Karpas-422 (cell line): Measurements from ENCODE around the gene UBASH3B. TPM values are rescaled to one million over a fixed set of nuclear protein-coding genes. Genes with fewer than 3 reads are reported as not detected.
A peak's percentile ranks its signal among the peaks of the same experiment; 100 is the strongest.

Source experiments
- DNase-seq: peaks from one replicate; pipeline ENCODE4 v3.0.0-alpha.2; 2015
- H2AFZ ChIP-seq: fragments of 200-600 bp; sonication (generic); 2 replicates; pipeline ENCODE4 v1.6.1; 2014; ENCODE audit warnings: antibody characterized with exemption, low read length, mixed read lengths
- H3K27ac ChIP-seq: fragments of 200-600 bp; sonication (generic); 2 replicates; pipeline ENCODE4 v1.5.1; 2014; ENCODE audit warnings: mild to moderate bottlenecking, low read length, moderate library complexity
- H3K27me3 ChIP-seq: fragments of 200-600 bp; sonication (generic); 2 replicates; pipeline ENCODE4 v1.6.1; 2014; ENCODE audit warnings: low read length, mixed read lengths
- H3K36me3 ChIP-seq: fragments of 200-600 bp; sonication (generic); 2 replicates; pipeline ENCODE4 v1.6.1; 2014; ENCODE audit warnings: low read length, mixed read lengths; ENCODE audit not compliant: insufficient read depth
- H3K4me1 ChIP-seq: fragments of 200-600 bp; sonication (generic); 2 replicates; pipeline ENCODE4 v1.6.1; 2014; ENCODE audit warnings: mild to moderate bottlenecking, low read length, mixed read lengths
- H3K4me2 ChIP-seq: fragments of 200-600 bp; sonication (generic); 2 replicates; pipeline ENCODE4 v1.6.1; 2014; ENCODE audit warnings: low read length, low read depth, mild to moderate bottlenecking; ENCODE audit not compliant: poor library complexity, severe bottlenecking
- H3K4me3 ChIP-seq: fragments of 200-600 bp; sonication (generic); 2 replicates; pipeline ENCODE4 v1.5.1; 2014; ENCODE audit warnings: mild to moderate bottlenecking, antibody characterized with exemption, low read length, mixed read lengths
- H3K79me2 ChIP-seq: fragments of 200-600 bp; sonication (generic); 2 replicates; pipeline ENCODE4 v1.6.1; 2014; ENCODE audit warnings: mild to moderate bottlenecking, low read length, mixed read lengths
- H3K9ac ChIP-seq: fragments of 200-600 bp; sonication (generic); 2 replicates; pipeline ENCODE4 v1.6.0; 2014; ENCODE audit warnings: low read length
- H3K9me2 ChIP-seq: fragments of 200-600 bp; sonication (generic), shearing (Covaris generic); replicated peaks from 2 replicates; pipeline ENCODE4 v1.6.0; 2014; ENCODE audit warnings: mild to moderate bottlenecking, low read length, moderate library complexity; ENCODE audit not compliant: insufficient read depth
- H3K9me3 ChIP-seq: fragments of 300-700, 200-600 bp; sonication (generic); 2 replicates; pipeline ENCODE4 v1.6.1; 2014; ENCODE audit warnings: low read length, mixed read lengths
- H4K20me1 ChIP-seq: fragments of 200-600 bp; sonication (generic); 2 replicates; pipeline ENCODE4 v1.6.1; 2014; ENCODE audit warnings: mild to moderate bottlenecking, antibody characterized with exemption, low read length, low read depth; ENCODE audit not compliant: insufficient read depth
- total RNA-seq: library from RNA; depleted of rRNA; stranded (reverse); fragments of >200 nt; shearing (Covaris generic); gene quantifications from 2 replicates; pipeline ENCODE4 v1.2.3, GENCODE V29; 2014; ENCODE audit warnings: low replicate concordance

The UBASH3B gene
- total RNA-seq, 1 experiment from 2014 or later: 9.0 TPM

DNA sequence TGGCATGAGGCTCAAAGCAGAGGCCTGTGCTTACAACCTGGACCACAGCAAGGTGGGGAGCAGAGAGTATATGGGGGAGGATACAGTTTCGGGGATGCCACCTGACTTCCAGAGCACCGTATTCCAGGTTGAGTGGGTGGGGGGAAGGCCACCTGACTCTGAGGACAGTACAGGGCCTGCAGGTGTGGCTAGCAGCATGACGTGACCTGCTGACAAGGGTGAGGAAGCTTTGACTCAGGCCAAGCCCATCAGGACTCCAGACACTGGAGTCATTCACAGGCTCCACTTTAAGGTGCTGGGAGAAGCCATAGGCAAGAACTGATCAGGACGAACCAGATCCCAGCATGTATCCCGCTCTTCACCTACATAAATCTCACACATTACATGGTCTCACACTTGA lies 148.2 kb downstream of the UBASH3B start:
- Histone ChIP-seq H3K9me3 (no peaks in the 10 kb centered on the region), H3K9me2 (no peaks in the 10 kb centered on the region), H4K20me1 (no peaks in the 10 kb centered on the region), H3K9ac (no peak overlapping the region), H3K36me3 (no peaks in the 10 kb centered on the region), H3K4me1 (peaks cover 9% of the 10 kb centered on the region), H3K79me2 (no peaks in the 10 kb centered on the region), H3K27ac (no peak overlapping the region), H3K4me2 (no peak overlapping the region), H3K4me3 (no peak overlapping the region), H3K27me3 (no peaks in the 10 kb centered on the region), H2AFZ (no peak overlapping the region)
- no peak for DNase-seq

DNA sequence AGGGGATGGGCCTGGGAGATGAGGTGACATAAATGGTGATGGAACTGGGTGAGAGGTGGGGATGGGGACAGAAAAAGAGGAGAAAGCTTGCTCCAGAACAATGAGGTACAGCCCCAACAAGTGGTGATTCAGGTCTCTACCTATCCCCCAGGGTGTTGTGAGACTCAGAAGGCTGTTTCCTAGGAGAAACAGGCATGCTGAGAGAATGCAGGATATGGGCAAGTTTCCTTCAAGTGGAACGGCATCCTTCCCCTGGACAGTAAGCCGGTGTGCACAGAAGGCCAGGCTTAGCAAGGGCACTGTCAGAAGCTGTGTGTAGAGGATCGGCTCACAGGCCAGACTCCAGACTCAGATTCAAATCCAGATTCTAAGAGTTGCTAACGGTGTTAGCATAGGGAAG lies 148.6 kb downstream of the UBASH3B start:
- peaks cover 10% of the 10 kb centered on the region for H3K4me1 ChIP-seq
- no peaks in the 10 kb centered on the region for H4K20me1 ChIP-seq
- no peaks in the 10 kb centered on the region for H3K36me3 ChIP-seq
- no peak overlapping the region for H3K4me2 ChIP-seq
- H3K27me3 ChIP-seq: no peaks in the 10 kb centered on the region
- H3K9me2 ChIP-seq: no peaks in the 10 kb centered on the region
- H3K4me3 ChIP-seq: no peak overlapping the region
- H3K9ac ChIP-seq: no peak overlapping the region
- no peaks in the 10 kb centered on the region for H3K79me2 ChIP-seq
- H2AFZ ChIP-seq: no peak overlapping the region
- H3K9me3 ChIP-seq: no peaks in the 10 kb centered on the region
- H3K27ac ChIP-seq: no peak overlapping the region
- DNase-seq: no peak

DNA sequence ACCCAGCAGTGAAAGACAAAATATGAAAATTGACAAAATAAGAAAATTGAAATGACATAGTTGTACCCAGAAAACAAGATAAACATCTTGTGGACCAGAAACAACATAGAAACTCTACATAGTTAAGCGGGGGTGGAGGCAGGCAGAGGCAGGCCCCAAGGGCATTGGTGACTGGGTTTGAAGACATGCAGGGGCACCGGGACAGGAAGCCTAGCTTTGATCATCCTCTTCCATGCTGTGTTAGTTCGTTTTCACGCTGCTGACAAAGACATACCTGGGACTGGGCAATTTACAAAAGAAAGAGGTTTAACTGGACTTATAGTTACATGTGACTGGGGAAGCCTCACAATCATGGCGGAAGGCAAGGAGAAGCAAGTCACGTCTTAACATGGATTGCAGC lies 149.3 kb downstream of the UBASH3B start:
- Histone ChIP-seq H3K36me3 (no peaks in the 10 kb centered on the region), H3K9ac (no peak overlapping the region), H4K20me1 (no peaks in the 10 kb centered on the region), H3K9me3 (no peaks in the 10 kb centered on the region), H3K4me2 (no peak overlapping the region), H3K27me3 (no peaks in the 10 kb centered on the region), H2AFZ (no peak overlapping the region), H3K4me3 (no peak overlapping the region), H3K27ac (no peak overlapping the region), H3K4me1 (peaks cover 10% of the 10 kb centered on the region), H3K9me2 (no peaks in the 10 kb centered on the region), H3K79me2 (no peaks in the 10 kb centered on the region)
- DNase-seq: no peak

DNA sequence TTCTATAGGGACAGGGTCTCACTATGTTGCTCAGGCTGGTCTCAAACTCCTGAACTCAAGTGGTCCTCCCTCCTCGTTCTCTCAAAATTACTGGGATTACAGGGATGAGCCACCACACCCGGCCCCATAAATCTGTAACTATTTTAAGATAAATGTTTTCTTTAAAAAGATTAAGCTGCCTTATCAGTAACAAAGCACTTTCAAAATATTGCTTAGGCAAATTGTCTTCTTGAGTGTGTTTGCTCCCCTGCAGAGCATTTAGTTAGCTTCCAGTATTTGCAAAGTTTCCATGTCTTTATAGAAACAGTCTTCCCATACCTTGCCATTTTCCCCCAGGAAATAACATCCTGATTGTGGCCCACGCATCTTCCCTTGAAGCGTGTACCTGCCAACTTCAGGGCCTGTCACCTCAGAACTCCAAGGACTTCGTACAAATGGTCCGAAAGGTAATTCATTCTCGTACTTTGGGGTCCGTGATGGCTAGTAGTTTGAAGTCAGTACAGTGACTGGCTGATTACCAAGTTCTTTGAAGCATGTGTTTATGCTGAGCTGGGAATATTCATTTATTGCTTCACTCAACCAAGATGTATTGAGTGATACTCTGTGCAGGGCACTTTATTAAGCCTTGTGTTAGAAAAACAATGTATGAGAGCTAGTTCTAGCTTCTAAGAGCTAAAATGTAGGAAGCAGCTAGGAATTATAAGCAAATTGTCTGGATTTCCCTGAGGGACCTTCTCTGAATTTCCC lies 152.4 kb downstream of the UBASH3B start:
- no peaks in the 10 kb centered on the region for H4K20me1 ChIP-seq
- H3K9me3 ChIP-seq: no peaks in the 10 kb centered on the region
- H3K4me3 ChIP-seq: no peak overlapping the region
- H3K9me2 ChIP-seq: no peaks in the 10 kb centered on the region
- H2AFZ ChIP-seq: no peak overlapping the region
- H3K4me1 ChIP-seq: peaks cover 10% of the 10 kb centered on the region
- no peak overlapping the region for H3K9ac ChIP-seq
- H3K4me2 ChIP-seq: peak overlapping the region; percentile 2
- no peaks in the 10 kb centered on the region for H3K36me3 ChIP-seq
- H3K79me2 ChIP-seq: no peaks in the 10 kb centered on the region
- no peak overlapping the region for H3K27ac ChIP-seq
- no peaks in the 10 kb centered on the region for H3K27me3 ChIP-seq
- DNase-seq: no peak

DNA sequence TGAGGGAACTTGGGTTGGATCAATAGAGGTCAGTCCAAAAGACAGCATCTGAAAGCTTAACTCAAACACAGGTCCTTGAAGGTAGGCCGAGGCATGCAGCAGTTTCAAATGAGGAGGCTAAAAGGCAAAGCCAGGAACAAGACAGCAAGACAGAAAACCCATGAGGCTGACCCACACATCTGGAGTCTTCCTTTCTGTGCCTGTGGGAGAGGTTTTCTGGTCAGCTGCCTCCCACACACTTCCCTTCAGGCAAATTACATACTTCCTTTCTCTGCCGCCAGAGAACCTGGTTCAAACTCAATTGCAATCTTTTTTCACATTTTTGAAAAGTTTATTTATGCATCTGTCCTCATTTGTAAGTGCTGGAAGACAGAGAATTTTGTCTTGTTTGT lies 153.0 kb downstream of the UBASH3B start:
- Histone ChIP-seq H2AFZ (no peak overlapping the region), H3K79me2 (no peaks in the 10 kb centered on the region), H3K9me3 (no peaks in the 10 kb centered on the region), H3K27me3 (no peaks in the 10 kb centered on the region), H3K27ac (no peak overlapping the region), H3K36me3 (no peaks in the 10 kb centered on the region), H3K4me1 (peaks cover 14% of the 10 kb centered on the region), H3K9ac (no peak overlapping the region), H4K20me1 (no peaks in the 10 kb centered on the region), H3K4me3 (no peak overlapping the region), H3K9me2 (no peaks in the 10 kb centered on the region), H3K4me2 (peak overlapping the region; percentile 2)
- peak; percentile 42 for DNase-seq

DNA sequence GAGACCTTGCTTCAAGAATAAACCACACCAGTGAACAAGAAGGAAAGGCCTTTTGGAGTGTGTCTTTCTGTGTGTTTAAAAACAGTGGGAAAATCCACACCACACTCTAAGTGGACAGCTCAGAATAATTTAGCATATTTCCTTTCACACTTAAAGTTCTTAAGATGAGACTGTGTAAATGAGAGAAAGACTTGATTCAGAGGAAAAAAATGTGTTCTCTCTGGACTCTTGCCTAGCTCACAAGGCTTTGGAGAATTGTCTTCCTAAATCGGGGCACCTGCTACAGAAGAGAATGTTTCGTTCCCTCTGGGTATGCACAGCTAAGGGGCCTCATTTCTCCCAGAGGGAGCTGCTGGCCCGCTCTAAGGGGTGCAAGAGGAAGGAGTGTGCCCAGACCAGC lies 154.3 kb downstream of the UBASH3B start:
- H3K27ac ChIP-seq: no peak overlapping the region
- no peak overlapping the region for H2AFZ ChIP-seq
- H3K9ac ChIP-seq: no peak overlapping the region
- no peak overlapping the region for H3K4me2 ChIP-seq
- H3K36me3 ChIP-seq: no peaks in the 10 kb centered on the region
- no peaks in the 10 kb centered on the region for H3K9me2 ChIP-seq
- no peak for DNase-seq
- peaks cover 14% of the 10 kb centered on the region for H3K4me1 ChIP-seq
- H3K79me2 ChIP-seq: no peaks in the 10 kb centered on the region
- no peaks in the 10 kb centered on the region for H3K9me3 ChIP-seq
- no peak overlapping the region for H3K4me3 ChIP-seq
- H4K20me1 ChIP-seq: no peaks in the 10 kb centered on the region
- H3K27me3 ChIP-seq: no peaks in the 10 kb centered on the region

DNA sequence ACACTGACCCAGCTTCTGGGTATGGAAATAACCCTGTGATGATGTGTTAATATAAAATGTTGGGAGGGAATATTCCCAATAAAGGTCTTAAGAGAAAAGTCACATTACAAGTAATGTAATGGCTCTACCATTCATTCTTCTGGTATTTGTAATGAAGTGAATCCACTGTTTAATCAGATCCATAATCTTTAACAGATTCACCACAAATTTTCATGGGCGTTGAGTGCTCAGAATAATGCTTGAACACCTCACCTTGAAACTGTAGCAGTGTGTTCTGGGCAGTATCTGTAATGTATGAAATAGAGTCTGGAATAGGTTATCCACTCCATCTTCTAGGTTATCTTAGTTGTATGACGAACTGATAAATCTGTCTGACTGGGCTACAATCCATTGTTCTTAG lies 156.2 kb downstream of the UBASH3B start:
- Histone ChIP-seq H2AFZ (no peak overlapping the region), H3K4me3 (no peak overlapping the region), H3K27ac (no peak overlapping the region), H3K9ac (no peak overlapping the region), H4K20me1 (no peaks in the 10 kb centered on the region), H3K4me1 (peaks cover 14% of the 10 kb centered on the region), H3K27me3 (no peaks in the 10 kb centered on the region), H3K9me3 (no peaks in the 10 kb centered on the region), H3K79me2 (no peaks in the 10 kb centered on the region), H3K4me2 (no peak overlapping the region), H3K9me2 (no peaks in the 10 kb centered on the region), H3K36me3 (no peaks in the 10 kb centered on the region)
- DNase-seq: no peak

DNA sequence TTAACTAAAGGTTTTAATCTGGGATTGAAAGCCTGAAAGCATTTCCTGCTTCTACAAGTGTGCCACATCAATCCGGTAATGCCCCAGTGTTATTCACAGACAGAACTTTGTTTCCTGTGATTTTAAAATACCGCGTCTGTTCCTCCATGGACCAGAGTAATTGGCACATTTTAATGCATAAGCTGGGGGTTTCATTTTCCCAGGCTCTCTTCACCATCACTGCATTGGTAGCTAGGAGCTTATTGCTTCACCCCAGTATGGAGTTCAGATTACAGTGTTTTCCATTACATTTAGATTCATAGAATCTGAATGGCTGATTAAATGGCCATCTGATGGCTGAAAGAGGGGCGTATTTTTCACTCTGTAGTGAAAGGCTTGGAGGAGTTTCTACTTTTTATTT lies 157.1 kb downstream of the UBASH3B start:
- Histone ChIP-seq H3K4me1 (peaks cover 14% of the 10 kb centered on the region), H3K79me2 (no peaks in the 10 kb centered on the region), H3K4me3 (no peak overlapping the region), H3K27ac (no peak overlapping the region), H3K4me2 (no peak overlapping the region), H4K20me1 (no peaks in the 10 kb centered on the region), H3K9me3 (no peaks in the 10 kb centered on the region), H3K36me3 (no peaks in the 10 kb centered on the region), H2AFZ (no peak overlapping the region), H3K9me2 (no peaks in the 10 kb centered on the region), H3K9ac (no peak overlapping the region), H3K27me3 (no peaks in the 10 kb centered on the region)
- DNase-seq: no peak
